ENCODE results near the gene KRTAP5-4.

GRCh38 chr11:1603629-1604028, 18.3 kb downstream of the KRTAP5-4 start:
- TF ChIP-seq CTCF (IDR thresholded peaks at IDR 0.05), result no peak
- no peak for TF ChIP-seq POLR2A (IDR thresholded peaks at IDR 0.05)
